HG03175 (cell line): ENCODE data around the gene THSD4.
"Not testable (repeated sequence)": the region's sequence is repeated elsewhere in the genome, so short reads cannot be mapped to it uniquely, and the experiment has no call there.

ENCODE experiments used
- ATAC-seq: cut with Tn5 transposase; IDR thresholded peaks from one replicate; pipeline ENCODE4 v1.9.1; 2021; ENCODE audit warnings: mild to moderate bottlenecking, moderate library complexity; ENCODE audit not compliant: unreplicated experiment

The THSD4 gene

DNA sequence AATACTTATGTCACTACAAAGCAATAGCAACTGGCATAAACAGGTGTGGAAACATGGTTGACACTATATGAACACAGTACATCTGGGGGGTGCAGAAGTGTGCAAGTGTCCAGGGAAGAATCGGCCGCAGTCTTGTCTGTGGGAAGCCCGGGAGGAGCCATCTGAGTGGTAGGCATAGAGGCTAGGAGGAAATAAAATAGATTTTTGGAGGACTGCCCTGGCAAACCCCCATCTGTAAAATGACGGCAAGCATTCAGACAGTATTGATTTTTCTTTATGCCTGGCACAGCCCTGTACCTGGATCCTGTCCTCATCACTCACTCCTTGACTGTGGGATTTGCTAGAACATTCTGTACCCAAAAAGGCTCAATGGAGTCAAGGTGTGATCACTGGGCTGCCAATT lies 31.3 kb downstream of the THSD4 start:
- ATAC-seq: no peak

DNA sequence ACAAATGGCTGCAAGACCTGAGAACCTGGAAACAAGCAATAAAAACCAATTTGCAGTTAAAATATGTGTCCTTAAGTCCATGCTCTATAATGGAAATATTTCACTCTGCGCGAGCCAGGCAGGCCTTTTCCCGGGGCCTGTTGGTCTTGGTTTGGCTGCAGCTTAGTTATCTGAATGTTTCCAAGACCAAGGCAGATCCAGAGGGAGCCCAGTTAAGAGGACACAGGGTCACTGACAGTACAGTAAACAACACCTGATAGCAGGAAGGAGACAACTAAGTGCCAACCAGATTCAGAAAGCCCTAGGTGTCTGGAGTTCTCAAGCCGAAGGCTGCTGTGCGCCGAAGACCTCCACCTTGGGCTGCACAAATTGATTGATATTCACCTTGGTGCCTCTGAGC lies 32.8 kb downstream of the THSD4 start:
- no peak for ATAC-seq

DNA sequence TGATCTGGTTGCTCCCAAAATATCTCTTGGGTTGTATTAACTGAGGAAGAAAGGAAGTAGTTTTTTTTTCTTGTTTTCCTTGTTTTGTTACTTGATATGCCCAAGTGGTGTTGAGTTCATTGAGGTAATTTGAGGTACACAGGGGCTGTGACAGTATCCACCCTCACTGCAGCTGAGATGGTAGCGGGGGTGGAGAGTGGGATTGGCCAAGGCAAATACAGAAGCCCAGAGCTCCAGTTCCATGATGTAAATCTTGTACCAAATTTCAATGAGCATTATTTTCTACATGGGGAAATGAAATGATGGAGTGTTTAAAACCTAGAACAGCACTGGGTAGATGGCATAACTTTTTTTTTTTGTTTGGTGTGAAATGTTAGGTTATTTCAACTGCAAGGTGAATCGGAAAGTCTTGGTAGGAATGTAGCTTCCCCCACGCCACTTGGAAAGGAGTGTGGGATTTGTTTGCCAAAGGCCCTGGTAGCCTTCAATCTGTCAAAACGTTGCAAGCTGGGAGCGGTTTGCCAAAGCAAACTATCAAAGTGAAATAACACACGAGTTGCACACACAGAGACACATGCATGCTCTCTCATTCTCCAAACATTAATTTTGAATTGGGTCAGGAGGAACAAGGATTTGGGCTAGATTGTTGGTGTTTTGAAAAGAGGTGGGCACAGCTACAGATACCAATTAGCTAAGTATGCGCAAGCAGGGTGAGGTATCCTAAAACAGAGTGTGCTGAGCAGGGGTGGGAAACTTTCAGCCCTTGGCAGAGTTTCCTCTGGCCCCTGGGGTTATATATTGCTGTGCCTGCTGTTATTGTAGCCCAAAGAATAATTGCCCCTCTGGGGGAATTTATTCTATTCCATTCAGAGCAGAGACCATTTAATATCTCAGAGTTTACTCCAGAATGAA lies 34.6 kb downstream of the THSD4 start:
- no peak for ATAC-seq

DNA sequence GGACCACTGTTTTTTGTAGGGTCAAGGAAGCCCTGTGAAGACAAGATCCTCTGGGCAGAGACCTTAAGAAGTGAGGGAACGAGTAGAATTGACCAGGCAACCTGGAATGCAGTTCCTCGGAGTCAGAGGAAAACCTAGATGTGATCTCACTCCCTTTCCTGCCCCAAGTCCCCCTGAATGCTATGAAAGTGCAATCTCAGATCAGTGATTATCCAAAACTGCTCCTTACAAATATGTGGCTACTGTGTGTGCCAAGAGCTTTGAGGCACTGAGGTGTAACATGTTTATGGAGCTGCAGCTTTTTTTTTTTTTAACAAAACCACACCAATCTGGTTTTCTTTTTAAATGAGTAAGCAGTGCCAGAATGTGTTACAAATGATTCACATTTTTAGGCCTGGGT lies 35.8 kb downstream of the THSD4 start:
- ATAC-seq: no peak

DNA sequence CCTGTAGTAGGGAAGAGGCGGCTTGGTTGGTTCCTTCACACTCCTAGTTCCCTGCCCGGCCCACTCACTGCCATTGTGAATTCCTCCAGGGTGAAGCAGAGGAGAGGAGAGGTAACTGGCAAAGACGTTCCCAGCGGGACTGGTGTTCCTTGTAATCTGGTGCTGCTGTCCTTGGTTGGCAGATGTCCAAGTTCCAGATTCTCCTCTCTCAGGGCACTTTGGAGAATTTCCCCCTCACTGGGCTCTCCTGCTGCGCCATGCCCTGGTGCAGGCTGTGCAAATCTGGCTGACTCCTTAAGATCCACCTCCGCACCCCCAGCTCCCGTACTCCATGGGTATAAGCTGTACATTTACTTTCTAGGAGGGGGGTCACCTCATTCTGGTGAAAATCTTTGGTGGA lies 37.3 kb downstream of the THSD4 start:
- ATAC-seq: no peak

DNA sequence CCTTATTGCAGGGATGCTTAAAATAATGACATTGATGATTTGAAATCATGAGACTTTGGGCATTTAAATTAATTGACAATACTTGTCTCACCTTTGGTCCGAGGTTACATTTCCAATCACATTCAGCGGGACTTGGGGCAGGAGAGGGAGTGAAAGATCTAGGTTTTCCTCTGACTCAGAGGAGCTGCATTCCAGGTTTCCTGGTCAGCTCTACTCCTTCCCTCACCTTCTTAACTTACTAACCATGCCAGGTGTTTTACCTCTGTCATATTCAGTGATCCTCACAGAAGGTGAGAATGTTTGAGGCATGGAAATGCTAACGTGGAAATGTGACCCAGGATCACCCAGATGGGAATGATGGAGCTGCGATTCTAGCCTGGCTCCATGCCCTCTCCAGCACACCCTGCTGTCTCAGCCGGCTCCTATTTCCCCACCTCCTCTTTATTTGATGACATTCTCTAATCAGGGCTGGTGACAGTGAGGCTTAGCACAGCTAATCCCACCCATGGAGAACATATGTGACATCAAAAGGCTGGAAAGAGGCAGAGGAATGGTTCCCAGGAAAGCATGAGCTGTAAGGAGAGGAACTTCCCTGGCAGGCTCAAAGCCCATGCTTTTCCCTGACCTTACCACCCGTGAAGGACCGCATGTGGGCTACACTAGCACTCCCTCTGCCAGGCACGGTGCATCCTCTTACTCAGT lies 38.7 kb downstream of the THSD4 start:
- ATAC-seq: no peak

DNA sequence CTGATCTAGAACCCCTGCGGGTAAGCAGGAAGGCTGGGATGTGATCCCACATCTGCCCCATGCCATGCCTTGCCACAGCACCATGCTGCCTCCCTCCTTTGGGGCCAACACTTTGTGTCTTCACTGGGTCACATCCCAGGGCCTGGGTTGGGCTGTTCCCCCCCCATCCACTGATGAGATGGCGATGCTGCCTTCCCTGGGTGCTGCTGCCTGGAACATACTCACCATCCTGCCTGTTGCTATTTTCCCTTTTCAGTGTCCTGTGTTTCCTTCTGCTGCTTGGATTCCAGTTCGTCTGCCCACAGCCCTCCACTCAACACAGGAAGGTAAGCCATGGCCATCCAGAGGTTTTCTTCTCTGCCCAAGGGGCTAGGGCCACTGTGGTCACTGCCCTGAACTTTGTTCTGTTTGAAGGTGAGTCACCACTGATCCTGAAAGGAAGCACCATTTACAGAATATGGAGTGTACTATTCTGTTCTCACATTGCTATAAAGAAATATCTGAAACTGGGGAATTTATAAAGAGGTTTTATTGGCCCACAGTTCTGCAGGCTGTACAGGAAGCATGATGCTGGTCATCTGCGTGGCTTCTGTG lies 39.4 kb downstream of the THSD4 start:
- no peak for ATAC-seq

DNA sequence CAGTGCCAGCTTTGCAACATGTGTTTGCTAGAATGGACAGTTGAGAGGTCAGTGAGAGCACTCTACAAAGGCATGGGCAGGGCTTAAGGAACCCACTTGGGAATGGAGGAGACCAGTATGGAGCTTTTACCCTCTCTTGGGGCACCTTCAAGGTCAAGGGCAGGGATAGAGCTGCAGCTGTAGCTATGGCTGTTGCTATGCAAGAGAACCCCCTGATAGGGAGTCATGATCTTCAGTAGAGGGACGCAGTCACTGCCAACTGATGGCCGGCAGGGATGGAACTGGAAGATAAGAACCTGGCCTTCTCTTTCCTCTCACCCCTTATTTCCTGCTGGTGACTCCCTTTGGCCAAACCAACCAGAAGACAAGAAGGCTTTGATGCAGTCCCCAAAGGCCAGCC lies 40.3 kb downstream of the THSD4 start:
- ATAC-seq: no peak

DNA sequence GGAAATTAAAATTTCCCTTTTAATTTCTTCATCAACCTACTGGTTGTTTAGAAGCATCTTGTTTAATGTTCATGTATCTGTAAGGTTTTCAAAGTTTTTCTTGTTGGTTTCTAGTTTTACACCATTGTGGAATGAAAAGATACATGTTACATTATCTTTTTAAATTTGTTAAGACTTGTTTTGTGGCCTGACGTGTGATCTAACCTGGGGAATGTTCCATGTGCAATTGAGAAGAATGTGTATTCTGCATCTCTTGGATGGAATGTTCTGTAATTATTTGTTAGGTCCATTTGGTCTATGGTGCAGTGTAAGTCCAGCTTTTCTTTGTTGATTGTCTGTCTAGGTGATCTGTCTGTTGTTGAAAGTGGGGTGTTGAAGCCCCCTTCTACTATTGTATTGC lies 45.7 kb downstream of the THSD4 start:
- no peak for ATAC-seq

DNA sequence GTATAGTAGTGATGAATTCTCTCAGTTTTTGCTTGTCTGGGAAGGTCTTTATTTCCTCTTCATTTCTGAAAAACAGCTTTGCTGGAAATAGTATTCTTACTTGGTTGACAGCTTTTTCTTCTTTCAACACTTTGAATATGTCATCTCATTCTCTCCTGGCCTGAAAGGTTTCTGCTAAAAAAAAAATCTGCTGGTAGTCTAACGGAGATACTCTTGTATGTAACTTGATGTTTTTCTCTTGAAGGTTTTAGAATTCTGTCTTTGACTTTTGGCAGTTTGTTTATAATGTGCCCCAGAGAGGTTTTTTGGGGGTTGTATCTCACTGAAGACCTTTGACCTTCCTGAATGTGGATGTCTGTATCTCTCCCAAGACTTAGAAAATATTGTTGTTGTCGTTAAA lies 47.0 kb downstream of the THSD4 start:
- no peak for ATAC-seq

DNA sequence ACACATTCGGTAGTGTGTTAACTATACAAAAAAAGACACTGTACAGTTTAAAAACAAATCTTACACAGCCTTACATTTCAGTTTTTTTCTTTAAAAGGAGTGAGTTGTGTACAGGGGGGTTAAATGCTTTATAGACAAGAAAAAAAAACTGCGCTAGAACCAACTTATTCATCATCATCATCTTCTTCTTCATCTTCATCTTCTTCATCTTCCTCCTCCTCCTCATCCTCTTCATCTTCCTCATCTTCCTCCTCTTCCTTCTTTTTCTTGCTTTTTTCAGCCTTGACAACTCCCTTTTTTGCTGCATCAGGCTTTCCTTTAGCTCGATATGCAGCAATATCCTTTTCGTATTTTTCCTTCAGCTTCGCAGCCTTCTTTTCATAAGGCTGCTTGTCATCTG lies 49.3 kb downstream of the THSD4 start:
- ATAC-seq: not testable (repeated sequence)

DNA sequence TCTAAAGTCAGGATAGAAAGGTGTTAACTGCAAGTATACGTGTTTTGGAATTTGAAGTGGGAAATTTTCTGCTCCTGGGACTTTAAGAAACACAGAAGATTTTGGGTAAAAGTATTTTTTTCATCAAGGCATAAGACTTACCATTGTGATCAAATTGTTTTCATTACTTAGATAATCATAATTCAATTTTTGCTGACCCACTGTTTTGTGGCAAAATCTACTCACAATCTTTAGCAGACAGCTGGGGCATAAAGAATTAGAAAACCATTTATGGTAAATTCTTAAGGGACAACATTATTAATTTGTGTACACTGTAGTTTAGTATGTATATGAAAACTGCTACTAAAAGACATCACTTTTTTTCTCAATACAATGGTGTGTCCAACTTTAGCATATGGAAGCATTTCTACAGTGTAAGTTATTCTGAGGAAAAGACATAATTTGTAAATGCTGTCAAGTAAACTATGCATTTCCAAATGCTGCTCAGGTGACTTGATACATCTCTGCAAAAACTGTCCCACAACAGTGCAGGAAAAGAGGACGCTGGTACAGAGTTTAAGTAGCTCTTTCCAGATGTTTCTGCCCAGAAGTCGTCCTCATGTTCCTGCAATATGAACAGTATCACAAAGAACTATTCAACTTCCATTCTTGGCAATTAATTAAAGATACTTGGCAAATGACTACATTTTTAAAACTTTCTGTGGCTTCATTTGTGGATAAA lies 52.3 kb downstream of the THSD4 start:
- ATAC-seq: no peak

DNA sequence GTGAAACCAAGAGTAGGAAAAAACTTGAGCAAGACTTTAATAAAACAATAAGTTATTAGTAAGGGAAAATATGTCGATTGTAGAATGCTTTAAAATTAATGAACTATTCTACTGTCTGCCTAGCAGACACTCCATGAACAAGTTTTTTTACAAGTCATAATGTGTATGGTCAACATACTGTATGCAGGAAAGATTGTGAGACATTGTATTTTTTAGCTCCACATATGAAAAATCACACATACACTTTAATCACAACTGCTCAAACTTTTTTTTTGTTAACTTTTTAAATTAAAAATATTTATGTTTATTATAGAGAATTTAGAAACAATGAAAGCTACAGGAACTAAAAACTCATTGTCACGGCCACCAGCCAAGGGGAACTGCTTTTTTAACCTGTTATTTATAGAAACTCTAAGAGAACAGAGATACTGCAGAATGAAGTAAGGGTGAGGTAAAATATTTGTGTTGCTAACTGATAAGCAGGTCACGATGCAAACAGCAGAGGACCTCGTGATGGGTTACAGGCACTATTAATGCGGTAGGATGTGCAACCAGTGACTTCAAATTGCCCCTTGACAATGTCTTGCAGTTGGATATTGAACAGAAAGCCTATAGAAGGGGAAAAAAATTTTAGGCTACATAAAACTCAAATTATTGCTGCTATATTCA lies 53.0 kb downstream of the THSD4 start:
- ATAC-seq: no peak

DNA sequence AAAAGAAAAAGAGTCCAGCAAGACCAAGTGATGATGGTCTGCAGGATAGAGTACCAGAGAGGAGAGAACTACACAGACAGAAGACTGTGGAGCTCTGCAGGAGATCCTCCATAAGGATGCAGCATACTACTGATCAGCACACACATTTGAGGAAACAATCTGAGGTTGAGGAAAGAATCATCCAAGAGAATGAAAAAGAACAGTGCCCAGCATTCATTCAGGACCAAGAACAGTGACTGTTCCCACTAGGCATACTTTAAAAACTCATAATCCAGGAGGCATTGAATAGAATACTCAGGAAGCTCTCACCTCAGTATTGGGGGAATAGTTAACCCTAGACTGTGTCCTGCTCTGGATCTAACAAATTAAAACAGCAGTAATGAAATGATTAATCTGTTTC lies 54.9 kb downstream of the THSD4 start:
- ATAC-seq: no peak

DNA sequence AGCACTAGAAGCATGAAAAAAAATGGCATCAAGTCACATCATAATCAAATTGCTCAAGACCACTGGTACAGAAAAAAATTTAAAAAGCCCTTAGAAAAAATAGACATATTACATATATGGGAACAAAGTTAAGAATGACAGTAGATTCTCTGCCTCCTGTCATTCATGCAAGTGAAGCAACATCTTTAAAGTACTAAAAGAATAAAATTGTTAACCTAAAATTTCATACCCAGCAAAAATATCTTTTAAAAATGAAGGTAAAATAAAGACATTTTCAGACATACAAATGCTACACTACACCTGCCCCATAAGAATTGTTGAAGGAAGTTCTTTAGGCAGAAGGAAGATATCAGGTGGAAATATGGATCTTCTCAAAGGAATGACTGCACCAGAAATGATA lies 55.9 kb downstream of the THSD4 start:
- ATAC-seq: no peak

DNA sequence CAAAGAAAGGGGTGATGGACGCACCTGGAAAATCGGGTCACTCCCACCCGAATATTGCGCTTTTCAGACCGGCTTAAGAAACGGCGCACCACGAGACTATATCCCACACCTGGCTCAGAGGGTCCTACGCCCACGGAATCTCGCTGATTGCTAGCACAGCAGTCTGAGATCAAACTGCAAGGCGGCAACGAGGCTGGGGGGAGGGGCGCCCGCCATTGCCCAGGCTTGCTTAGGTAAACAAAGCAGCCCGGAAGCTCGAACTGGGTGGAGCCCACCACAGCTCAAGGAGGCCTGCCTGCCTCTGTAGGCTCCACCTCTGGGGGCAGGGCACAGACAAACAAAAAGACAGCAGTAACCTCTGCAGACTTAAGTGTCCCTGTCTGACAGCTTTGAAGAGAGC lies 59.1 kb downstream of the THSD4 start:
- not testable (repeated sequence) for ATAC-seq

DNA sequence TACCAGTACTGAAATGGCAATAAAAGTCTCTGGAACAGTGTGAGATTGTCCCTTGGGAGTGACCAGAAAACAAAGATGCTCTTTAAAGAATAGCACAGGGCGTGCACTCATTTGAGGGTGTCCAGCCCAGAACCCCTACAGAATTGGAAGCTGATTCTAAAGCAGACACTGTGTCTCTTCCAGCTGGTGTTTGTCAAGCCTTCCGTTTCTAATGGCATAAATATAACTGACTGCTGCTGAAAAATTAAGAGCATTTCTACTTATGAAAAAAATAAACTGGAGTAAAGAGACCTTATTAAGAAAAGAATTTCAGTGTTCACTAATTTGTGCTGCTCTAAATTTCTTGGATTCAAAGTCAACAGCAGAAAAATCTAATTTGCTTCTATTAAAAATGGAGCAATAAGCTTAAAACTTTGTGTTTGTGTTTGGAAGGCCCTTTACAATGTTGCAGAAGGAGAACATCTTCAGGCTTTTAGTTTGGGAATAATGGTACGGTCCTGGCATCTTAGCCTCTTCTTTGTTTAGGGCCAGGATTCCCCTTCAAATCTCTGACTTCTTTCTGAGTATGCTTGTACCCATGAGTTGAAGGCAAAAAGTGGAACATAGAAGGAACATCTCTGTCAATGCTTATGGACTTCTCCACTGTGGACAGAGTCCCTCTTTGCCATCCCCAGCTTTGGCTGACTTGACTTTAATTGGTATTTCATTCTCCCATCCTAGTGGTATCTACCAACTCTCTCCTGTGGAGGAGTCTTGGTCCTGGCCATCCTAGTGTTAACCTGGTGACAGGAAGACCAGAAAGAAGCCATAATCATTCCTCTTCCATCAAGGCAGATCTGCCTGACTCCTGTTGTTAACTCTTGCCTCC lies 65.9 kb downstream of the THSD4 start:
- no peak for ATAC-seq

DNA sequence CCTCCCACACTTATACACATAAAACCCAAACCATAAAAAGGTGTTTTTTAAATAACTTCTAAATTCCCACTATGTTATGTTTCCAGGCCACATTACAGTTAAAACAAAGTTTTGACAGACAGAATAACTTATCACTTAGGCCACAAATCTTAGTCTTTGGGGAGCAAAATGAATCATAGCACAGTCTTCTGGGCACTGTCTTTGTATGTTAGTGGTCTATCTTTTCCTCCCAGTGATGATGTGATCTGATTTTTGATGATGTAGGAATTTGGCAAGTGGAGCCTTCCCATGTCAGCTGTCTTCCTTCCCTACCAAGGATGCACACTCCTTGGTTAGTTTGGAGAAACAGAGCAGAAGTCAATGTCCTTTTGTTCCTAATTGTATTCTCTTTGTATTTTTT lies 67.3 kb downstream of the THSD4 start:
- ATAC-seq: no peak

DNA sequence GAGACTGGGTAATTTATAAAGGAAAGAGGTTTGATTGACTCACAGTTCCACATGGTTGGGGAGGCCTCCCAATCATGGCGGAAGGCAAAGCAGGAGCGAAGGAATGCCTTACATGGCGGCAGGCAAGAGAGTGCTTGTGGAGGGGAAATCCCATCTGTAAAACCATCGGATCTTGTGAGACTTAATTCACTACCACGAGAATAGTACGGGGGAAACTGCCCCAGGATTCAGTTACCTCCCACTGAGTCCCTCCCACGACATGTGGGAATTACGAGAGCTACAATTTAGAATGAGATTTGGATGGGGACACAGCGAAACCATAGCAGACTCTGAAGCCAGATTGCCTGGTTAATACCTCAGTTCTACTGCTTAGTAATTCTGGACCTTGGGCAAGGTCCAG lies 67.8 kb downstream of the THSD4 start:
- ATAC-seq: no peak

DNA sequence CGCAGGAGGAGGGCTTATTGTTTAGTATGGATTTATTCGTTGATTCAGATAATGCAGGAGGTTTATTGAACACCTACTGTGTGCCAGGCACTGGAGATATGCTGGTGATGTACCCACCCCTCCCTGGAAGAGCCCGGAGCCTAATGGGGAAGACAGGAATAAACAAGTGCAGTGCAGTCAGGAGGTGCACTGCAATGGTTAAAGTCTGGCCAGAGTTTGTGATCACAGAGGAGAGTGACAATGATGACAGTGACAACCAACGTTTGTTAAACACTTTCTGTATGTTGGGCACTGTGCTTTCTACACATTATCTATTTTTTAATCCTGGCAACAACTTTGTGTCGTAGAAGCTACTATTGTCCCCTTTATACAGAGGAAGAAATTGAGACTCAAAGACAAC lies 70.4 kb downstream of the THSD4 start:
- ATAC-seq: no peak
